ENCODE results near the gene PPP4C. TPM values are rescaled to one million over a fixed set of nuclear protein-coding genes. Genes with fewer than 3 reads are reported as not detected.
"Not testable (repeated sequence)": the region's sequence is repeated elsewhere in the genome, so short reads cannot be mapped to it uniquely, and the experiment has no call there.

The PPP4C gene
- polyA plus RNA-seq, 12 donors, result 43.0 to 95.7 (median 53.3) TPM; not detected in 1

DNA sequence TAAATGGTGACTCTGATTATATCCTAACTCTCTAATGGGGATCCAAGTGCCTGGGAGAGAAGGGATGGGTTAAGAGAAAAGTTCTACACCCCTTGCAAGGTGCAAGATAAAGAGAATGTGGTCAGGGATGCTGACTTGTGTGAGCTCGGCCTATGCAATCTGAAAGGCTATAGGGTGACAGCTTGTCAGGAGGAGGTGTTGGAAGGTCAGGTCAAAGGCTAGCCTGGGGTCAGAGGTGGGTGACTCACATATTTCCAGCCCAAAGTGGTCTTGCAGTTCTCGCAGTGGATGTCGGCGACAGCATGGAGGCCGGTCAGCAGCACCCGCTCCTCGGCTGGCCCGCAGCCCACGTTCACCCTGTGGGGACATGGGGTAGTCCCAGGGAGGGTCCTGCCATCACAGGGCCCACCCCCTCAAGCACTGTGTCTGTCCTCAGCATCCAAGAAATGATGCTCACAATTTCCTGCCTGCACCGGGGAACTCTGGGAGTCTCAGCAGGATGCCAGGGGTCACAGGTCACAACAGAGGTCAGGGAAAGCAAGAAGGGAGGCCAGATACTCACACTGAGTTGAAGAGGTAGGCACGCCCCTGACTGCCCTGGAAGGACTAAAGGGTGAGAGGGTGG is 18.9 kb downstream of the PPP4C start:
- no peak for DNase-seq

DNA sequence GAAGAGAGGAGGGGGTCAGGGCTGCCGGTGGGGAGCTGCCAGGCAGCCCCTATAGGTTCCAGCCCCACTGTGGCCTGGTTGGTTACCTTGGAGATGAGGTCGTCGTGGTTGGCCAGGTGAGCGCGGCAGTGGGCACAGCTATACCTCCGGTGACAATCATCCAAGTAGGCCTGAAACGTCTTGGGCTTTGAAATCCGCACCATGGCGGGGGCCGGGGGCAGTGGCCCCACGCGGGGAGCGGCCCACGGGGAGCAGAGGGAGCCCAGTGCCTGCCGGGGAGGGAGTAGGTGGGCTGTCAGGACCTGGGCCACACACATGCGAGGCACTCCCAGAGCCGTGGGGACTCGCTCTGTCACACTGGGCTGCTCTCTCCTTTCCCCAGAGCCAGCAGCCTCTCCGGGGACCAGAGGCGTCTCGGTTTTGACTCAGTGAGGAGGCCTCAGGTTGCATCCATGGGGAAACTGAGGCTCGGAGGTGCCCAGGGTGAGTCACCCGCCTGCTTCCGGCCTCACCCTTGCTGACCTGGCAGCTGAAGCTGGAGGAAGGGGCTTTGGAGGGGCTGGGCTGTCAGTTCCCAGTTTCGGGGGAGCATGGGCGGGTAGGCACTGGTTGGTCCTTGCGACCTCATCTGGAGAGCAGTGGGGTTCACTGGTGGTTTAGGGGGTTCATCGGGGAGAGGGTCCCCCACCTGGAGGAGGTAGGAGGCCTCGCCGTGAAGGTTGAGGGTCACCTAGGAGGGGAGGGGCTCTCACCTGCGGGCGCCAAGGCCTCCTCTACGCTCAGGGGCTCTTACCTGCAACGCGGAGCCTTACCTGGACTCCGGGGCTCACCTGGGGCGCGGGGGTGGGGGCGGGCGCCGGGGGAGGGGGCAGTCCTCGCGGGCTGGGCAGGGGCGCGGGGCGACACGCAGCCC is 19.6 kb downstream of the PPP4C start:
- DNase-seq, result no peak

DNA sequence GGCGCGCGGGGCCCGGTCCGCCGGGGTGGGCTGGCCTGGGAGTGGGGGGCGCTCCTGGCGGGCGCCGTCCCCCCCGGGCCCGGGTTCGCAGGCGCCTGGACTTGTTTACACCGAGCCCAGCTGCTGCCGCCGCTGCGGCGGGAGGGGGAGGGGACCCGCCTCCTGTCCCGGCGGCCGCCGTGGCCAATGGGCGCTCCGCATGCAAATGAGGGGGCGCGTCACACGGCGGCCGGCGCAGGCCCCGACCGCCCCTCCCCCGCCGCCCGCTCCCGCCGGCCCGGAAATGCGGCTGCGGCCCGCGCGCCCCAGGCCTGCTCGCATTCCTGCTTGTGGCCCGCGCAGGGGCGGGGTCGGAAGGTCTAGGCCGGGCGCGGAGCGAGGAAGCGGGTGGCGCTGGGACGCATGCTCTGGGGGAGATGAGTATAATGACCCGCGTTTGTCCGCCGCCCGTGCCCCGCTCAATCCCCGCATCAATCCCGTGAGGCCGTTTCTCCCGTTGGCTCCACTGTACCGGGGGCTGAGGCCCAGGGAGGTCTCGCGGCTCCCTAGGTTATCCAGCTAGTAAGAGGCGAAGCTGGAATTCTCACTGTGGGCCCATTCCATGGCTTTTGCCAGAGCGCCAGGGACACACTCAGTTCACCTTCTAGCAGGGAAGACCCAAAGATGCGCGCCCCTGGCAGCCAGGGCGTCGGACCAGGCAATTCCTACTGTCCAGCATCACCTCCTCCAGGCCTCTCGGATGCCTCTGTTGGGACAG is 20.5 kb downstream of the PPP4C start, which contains the start of gene YPEL3:
Gene YPEL3, minus strand, starts transcription at position 109 of the 757 bp plus-strand sequence. CDS start 731 bp downstream, outside the sequence.
- DNase-seq, result peak; percentile 87

GRCh38 chr16:30096862-30097563 is 21.2 kb downstream of the PPP4C start:
- DNase-seq, result no peak

- DNase-seq, result no peak
Observed at GRCh38 chr16:30104090-30104489, 28.3 kb downstream of the PPP4C start.

GRCh38 chr16:30104492-30104891 is 28.7 kb downstream of the PPP4C start:
- no peak for DNase-seq

DNA sequence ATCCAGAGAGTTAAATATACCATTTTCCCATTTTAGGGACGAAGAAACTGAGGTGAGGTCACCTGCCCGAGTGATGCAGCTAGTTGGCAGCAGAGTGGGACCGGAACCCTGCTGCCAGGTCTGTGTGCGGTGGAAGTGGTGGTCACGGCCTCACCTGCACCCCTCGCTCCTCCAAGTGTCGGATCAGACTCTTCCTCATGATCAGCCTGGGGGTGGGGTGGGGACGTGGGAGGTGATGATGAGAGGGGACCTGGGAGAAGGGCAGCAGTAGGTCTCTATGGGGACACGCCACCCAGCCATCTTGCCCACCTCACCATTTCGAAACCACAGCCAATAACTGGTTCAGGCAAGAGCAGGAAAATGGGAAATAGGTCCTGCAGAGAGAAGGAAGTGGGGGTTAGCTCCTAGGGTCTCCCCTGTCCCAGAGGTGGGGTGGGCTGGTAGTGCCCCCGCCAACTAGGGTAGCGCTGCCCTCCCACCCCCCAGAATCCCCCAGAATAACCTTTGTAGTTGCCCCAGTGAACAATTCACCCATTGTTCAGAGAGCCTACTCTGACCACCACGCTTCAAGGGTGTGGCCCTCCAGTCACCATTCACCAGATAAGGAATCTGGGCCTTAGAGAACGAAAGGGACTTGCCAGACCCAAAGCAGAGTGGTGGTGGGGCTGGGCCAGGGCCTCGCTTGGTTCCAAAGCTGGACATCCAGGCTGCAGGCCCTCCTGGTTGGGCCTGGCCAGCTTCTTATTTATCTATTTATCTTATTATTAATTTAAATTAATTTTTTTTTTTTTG is 32.5 kb downstream of the PPP4C start:
- no peak for DNase-seq

- peak; percentile 52 for DNase-seq
Observed at GRCh38 chr16:30110661-30111060, 34.9 kb downstream of the PPP4C start.

GRCh38 chr16:30112197-30113030 is 36.6 kb downstream of the PPP4C start:
- DNase-seq, result no peak

DNA sequence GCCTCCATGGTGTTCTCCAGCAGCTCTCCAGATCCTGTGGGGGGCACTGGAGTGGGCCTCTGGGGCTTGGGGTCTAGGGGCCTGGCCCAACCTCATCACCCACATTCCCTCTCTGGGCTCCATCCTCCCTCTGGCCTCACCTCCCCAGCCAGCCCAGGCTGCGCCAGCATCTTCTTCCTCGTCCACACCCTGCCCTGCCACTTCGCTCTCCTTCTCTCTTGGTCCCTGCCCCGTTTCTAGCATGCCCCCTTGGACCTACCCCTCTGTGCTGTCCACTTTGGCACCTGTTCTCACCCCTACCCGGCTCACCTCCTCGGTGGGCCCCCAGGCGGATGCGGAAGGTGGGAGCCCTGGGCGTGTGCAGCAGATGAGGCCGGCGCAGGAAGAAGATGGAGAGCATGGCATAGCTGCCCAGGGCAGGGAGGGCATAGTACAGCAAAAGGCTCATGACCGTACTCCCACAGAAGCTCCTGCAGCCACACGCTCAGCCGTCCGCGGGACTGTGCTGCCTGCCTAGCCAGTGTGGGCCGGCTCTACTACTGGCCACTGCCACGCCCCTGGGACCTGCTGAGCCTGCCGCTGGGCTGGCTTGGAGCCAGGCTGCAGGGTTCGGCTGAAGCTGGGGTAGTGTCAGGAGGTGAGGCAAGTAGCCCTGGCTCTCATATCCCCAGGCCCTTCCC is 37.4 kb downstream of the PPP4C start, which contains the start of gene GDPD3:
Gene GDPD3, minus strand, starts transcription at position 507 of the 680 bp plus-strand sequence. Its CDS starts 59 bp downstream, at position 448.
- DNase-seq, result no peak

DNA sequence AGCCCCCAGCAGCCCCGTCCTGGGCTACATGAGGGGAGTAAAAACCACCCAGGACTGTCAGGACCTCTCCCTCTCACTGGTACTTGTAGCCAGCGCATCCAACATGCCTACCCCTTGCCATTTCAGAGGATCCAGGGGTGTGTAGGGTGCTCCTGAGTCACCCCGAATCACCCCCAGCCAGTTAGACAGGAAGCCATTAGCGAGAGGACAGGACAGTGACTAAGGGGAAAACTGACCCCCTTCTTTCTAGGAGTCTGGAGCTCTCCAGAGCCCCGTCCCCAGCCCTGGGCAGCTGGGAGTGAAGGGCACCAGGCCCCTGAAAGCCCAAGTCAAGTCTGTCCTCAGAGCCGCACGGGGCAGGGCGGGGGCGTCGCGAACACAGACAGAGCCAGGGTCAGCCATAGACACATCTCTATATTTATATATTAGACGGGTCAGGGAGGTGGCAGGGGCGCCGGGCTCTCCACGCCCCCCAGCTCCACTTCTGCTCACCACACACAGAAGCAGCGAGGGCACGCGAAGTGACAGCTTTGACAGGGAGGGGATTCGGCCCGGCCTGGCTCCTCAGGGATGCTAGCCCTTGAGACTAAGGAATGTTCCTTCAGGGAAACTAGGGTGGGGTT is 38.0 kb downstream of the PPP4C start:
- DNase-seq, result no peak

- no peak for DNase-seq
Observed at GRCh38 chr16:30114411-30114810, 38.6 kb downstream of the PPP4C start.

DNA sequence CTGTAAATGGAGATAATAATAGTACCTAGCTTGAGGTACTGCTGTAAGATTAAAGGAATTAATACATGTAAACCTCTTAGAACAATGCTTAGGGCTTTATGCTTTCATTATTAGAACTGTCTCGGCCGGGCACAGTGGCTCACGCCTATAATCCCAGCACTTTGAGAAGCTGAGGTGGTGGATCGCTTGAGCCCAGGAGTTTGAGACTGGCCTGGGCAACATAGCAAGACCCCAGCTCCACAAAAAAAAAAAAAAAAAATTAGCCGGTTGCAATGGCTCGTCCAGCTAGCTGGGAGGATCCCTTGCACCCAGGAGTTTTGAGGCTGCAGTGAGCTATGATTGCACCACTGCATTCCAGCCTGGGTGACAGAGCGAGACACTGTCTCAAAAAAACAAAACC is 39.0 kb downstream of the PPP4C start:
- not testable (repeated sequence) for DNase-seq

- no peak for DNase-seq
Observed at GRCh38 chr16:30115238-30115637, 39.4 kb downstream of the PPP4C start.

DNA sequence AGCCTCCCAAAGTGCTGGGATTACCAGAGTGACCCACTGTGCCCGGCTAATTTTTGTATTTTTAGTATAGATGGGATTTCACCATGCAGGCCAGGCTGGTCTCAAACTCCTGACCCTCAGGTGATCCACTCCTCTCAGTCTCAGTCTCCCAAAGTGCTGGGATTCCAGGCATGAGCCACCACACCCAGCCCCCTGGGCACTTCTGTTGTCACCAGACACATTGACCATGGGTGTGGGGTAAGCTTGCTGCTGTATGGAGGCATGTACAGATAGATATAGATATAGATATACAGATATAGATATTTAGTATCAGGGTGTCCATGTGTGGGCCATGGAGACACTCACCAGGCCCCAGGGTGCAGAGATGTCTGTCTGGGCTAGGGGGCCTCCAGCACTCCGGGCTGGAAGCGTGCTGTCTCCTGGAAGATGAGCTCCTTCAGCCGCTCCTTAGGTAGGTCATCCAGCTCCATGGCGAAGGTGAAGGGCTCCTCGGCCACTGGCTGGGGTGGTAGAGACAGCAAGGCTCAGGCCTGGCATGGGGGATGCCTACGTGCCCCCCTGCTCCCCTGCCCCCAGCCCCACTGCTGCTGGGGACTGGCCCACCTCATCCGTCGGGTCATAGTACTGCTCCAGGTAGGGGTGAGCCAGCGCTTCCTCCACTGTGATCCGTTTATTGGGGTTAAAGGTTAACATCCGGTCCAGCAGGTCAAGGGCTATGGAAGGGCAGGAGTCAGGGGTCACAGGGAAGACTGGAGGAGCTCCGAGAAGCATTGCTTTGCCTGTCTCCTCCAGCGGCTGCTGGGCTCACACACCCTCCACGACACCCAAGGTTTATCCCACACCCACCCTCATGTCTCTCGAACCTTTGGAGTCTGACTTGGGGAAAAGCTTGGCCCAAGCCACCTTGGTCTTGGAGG is 40.8 kb downstream of the PPP4C start:
- DNase-seq, result no peak

DNA sequence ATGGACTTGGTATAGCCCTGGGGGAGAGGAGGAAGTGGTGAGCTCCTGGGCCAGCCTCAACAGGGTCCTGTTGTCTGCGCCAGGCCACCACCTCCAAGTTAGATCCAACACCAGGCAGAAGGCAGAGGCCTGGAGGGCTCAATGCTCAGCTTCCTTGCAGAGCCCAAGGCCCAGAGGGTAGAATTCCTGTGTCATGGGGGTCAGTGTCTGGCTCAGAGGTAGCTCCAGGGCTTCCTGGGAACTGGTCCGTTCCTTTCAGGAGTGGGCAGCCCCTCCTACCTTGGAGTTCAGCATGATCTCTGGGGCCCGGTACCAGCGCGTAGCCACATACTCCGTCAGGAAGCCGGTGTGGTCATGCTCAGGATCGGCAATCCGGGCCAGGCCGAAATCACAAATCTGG is 42.0 kb downstream of the PPP4C start:
- no peak for DNase-seq

DNA sequence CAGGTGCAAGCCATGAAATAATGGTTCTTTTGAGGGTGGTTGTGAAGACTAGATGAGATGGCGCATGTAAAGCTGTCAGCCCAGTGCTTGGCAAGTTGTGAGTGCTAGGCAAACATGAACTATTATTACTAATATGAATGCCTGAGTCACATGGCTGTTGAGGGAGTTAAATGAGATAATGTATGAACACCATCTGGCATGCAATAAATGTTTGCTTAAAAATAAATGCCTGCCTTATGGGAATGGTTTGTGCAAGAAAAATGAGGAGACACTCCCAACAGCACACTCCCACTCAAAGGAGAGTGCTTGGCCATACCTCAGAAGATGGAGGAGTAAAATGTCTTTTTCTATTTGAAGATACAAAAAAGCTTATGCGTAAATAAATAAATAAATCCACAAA is 43.6 kb downstream of the PPP4C start:
- DNase-seq, result no peak

Measured in muscle of arm (tissue), 12 donors.